ENCODE measurements around the gene PKP2.

DNA sequence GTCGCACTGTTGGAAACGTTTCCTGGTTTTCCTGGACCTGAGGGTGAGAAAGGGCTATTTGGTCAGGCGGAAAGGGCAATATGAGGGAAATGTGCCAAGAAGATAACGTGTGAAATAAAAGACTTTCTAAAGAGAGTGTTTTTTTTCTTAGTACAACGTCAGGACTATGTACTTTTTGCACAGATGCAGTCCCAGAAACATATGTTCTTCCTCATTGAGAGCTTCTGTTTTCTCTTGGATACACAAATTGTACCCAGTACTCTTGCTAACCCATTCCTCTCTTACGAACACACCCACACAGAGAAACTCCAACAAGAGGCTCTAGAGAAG lies 669 bp upstream of the PKP2 start:
- TF ChIP-seq, protein P1, sequence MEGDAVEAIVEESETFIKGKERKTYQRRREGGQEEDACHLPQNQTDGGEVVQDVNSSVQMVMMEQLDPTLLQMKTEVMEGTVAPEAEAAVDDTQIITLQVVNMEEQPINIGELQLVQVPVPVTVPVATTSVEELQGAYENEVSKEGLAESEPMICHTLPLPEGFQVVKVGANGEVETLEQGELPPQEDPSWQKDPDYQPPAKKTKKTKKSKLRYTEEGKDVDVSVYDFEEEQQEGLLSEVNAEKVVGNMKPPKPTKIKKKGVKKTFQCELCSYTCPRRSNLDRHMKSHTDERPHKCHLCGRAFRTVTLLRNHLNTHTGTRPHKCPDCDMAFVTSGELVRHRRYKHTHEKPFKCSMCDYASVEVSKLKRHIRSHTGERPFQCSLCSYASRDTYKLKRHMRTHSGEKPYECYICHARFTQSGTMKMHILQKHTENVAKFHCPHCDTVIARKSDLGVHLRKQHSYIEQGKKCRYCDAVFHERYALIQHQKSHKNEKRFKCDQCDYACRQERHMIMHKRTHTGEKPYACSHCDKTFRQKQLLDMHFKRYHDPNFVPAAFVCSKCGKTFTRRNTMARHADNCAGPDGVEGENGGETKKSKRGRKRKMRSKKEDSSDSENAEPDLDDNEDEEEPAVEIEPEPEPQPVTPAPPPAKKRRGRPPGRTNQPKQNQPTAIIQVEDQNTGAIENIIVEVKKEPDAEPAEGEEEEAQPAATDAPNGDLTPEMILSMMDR (conservative IDR thresholded peaks at IDR 0.05) = no peak
- TF ChIP-seq ZFX (IDR thresholded peaks at IDR 0.05) = no peak

All from C4-2B (cell line).